GM19468 (cell line): ENCODE data around the gene H2BK1.

Source experiments
- ATAC-seq: cut with Tn5 transposase; IDR thresholded peaks from one replicate; pipeline ENCODE4 v1.9.1; 2021; ENCODE audit warnings: mild to moderate bottlenecking, moderate library complexity, moderate number of reproducible peaks; ENCODE audit not compliant: unreplicated experiment; ENCODE audit errors: extremely low read depth

H2BK1 gene

DNA sequence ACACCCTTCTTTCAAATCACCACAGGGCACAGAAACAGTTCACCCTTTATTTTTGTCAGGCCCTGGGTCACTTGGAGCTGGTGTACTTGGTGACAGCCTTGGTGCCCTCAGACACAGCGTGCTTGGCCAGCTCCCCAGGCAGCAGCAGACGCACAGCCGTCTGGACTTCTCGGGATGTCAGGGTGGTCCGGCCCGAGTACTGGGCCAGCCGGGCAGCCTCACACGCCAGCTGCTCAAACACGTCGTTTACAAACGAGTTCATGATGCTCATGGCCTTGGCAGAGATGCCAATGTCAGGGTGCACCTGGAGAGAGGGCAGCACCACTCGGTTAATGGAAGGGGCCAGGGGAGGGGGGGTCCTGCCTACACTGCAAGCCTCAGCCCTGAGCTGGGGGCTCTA lies 2.5 kb downstream of the H2BK1 start:
- no peak for ATAC-seq

DNA sequence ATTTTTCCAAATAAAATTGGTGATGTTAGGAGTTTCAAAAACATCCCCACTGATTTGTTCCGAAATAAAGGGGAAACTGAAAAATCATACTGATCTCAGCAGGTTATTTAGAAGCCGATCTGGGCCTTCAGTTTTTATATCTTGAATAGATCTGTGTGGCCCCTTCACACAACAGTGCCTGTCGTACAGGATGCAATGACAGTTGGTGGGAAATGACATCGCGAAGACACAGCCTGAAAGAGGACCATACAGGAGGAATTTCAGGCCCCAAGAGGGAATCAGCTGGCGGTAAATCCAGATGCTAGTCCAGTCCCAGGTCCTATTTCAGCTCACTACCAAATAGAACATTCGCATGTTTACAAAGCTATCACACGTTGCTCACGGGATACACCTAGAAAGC lies 3.0 kb downstream of the H2BK1 start:
- ATAC-seq: no peak

DNA sequence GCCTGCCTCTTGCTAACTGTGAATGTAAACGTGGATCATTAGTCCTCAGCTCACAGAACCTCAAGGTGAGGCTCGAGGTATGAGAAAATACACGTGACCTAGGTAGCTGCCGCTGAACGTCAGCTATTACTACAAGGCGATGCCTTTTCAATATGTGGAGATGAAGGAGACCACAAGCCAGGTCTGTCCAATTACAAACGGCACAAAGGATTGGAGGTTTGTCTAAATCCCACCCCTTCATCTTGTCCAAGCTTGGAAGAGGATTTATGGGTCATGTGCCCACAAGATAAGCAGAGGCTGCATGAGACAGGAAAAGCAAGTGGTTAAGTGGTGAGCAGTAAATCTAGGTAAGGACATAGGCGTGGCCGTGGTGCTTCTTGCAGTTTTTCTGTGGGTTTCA lies 3.4 kb downstream of the H2BK1 start:
- ATAC-seq: no peak

DNA sequence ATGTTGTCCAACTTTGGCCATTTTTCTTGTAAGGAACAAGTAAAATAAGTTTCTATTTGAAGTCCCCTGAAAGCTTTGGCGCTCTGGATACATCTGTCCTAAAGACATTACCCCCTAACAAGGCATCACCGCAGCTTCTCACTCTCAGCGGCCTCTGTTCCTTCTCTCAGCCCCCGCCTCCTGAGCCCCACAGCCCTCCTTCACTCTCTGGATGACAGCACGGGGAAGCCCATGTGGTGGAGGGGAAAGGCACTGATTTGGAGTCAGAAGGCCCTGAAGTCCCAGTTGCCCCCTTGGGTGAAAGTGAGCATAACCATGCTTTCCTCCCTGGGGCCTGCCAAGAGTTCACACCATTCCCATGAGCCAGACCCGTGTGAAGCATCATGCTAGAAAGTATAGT lies 4.6 kb downstream of the H2BK1 start:
- ATAC-seq: no peak

DNA sequence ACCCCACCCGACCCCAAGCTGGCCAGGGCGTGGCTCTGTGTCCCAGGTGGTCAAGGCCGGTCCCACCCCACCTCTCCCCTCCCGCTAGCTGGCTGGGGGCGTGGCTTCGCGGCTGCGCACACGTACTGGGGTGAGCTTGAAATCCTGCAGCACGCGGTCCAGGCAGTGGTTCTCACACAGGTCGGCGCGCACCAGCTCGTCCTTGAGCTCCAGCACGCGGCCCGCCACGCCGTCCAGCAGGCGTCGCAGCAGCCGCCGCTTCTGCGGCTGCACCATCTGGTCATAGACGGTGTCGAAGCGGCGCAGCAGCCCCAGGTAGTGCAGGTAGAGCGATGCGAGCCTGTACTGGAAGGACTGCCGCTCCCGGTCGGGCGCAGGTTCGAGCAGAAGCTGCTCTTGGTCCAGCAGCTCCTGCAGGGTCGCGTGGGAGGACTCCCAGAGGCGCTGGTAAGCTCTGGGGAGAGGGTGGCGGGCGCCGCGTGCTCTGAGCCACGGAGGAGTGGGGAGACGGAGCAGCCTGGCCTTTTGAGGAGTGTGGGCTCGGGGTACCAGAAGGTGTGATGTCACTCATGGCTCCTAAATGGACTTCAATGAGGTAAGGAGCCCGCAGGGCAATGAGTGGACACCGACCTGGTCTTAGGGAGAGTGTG lies 5.8 kb downstream of the H2BK1 start:
- no peak for ATAC-seq

DNA sequence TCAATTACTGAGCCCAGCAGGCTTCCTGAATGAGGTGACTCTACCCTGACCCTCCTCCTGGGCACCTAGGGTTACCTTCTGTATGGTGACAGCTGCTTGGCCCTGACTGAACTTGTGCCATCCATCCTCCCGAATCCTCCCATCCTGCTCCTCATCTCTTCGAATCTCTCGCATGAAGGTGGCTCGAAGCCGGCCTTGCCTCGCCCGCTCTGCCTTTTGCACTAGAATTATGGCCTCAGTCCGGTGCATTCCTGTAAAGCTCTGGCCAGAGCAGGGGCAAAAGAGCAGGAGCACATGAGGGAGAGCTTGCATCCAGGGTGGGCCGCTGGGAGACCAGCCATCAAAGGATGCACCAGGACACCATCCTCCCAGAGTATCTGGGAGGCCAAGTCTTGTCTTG lies 7.5 kb downstream of the H2BK1 start:
- ATAC-seq: no peak

DNA sequence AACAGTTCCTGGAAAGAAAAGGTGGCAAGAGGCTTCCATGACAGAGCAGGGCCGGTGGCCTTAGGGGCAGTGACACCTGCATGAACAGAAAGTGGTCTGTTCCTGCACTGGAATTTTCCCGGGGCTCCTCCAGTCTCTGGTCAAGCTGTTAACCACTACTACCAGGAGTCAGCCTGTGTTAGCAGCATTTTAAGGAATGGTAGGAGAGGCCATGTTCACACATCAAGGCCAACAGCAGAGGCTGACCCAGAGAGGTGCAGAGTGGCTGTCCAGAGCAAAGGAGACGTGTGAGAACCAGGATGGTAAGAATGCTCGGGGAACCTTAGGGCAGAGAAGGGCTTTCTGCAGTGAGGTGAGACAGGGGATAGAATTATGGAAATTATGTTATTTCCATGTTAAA lies 8.5 kb downstream of the H2BK1 start:
- ATAC-seq: no peak

DNA sequence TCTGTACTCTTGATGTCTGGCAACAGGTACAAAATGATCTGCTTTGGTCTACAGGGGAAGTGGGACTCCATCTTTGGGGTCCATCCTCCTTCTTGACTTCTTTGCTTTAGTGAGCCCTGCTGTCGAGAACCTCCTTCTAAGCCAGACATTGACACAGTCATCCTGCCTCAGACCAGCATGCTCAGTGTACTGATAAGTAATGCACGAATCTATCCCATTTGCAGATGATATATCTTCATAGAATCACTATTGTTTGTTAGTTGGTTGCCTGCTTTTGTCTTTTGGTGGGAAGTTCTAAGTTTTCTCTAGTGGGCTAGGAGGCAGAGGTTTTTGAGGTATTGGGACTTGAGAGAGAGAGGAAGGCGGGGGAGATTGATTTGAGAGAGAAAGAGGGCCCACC lies 8.9 kb downstream of the H2BK1 start:
- ATAC-seq: no peak

DNA sequence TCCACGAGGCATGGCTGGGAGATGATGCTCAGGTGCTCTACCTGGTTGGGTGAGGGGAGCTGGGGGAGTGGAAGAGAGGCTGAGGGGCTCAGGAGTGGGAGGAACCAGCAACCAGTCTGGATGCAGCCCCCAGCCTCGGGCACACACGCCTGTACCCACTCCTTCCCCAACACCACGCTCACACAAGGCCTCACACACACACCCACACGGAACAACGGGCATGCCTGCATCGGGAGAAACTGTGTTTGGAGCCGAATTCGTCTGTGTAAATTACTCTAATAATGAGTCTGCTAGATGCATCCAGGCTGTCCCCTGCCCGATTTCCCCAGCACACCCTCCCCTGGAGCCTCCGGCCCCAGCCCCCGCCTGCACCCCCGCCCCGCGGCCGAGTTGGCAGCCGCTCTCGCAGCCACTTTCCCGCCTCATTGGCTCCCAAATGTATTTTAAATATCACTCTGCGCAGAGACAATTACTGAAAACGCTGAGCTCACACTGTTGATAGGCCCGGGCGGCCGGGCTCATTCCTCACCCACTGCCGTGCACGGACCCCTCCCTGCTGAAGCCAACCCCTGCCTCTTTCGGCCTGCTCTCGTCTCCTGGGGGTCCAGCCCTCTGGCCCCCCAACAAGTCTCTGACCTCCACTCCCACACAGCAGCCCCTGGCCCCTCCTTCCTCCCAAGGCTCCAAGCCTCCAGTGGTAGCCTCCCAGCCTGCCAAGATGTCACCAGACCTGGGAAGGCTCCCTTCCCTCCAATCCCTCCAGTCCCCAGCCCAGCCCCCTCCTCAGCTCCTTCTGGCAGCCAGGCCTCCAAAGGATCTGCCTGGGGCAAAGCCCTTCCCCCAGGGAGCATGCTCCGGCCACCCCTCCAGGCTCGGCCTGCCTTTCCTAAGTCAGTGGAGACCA lies 11.1 kb downstream of the H2BK1 start:
- ATAC-seq: no peak

DNA sequence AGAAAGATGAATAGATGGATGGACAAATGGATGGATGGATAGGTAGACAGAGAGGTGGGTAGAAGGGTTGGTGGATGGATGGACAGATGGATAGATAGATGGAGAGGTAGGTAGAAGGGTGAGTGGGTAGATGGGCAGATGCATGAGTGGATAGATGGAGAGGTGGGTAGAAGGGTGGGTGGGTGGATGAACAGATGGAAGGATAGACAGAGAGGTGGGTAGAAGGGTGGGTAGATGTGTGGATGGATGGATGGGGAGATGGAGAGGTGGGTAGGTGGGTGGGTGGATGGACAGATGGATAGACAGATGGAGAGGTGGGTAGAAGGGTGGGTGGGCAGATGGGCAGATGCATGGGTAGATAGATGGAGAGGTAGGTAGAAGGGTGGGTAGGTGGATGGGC lies 12.4 kb downstream of the H2BK1 start:
- ATAC-seq: no peak

DNA sequence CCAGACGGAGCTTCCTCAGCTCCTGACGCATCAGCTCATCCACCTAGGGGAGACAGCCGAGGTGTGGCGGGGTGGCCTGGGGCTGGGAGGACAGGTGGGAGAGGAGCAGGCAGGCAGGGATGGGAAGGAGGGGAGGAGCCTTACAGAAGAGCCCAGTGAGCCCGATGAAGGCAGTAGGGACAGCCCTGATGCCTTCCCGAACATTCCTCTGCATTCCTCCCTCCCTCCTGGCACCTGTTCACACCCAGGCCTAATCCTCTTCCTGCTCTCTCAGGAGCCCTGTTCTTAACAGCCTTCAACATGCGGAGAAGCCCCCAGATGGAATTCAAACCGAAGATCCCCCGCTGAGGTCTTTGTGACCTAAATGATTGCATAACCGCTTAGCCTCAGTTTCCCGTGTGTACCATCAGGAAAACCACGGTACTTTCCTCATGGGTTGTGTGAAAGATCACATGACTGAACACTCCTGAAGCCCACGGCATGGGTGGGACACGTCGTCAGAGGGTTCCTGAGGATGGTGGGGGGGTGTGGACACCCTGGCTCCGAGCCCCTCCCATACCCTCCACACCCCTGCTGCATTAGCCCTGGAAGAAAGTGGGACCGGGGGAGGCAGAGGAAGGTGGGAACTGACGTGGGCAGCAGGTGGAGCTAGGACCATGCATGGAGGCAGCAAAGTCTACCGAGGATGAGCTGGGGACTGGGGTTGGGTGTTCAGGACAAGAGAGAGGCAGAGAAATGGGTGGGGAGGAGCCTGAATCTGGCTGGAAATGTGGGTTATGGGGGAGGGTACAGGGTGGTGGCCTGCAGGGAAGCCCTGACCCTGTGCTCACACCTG lies 14.5 kb downstream of the H2BK1 start:
- ATAC-seq: no peak

DNA sequence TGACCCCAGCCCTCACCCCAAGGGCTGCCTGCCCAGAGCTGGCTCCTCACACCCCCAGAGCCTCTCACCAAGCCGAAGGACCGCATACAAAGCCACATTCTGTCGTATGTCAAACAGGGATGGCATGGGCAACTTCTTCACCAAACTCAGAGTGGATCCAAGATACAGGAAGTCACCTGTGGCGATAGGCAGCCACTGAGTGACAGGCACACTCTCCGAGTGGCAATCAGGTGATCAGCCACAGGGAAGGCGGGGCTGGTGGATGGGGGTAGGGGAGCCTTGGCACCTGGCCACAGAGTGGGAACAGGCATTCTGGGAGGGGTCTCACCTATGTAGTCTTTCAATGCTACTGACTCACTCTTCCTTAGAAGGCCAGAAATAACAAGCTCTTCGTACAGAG lies 16.1 kb downstream of the H2BK1 start:
- ATAC-seq: no peak

DNA sequence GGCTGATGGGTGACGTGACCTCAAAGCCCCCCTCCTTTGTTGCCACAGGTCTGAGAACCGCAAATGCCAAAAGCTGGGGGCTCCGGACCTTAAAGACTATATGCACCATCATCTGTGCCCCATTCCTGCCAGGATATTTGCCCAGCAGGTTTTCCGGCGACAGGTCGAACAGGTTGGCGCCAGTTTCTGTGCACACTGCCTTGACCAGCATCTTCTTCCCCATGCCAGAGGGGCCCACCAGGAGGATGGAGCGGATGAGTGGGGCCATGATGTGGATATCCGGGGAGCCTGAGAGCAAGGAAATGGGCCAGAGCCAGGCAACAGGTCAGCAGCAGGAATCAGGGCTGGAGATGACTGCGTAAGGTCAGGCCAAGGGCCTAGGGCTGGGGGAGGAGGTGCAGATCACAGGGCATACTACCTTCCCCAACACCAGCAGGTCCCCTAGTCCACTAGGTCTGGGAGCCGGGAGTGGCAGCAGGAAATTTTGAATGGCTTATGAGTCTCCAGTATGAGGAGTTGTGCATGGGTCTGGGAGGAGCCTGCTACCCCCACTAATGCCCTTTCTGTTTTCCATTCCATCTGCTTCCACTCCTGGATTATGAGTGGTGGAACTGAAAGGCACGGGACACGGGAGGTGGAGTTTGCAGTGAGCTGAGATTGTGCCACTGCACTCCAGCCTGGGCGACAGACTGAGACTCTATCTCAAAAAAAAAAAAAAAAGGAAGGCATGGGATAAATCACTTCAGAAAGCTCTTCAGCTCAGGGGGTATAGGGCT lies 16.9 kb downstream of the H2BK1 start:
- no peak for ATAC-seq

DNA sequence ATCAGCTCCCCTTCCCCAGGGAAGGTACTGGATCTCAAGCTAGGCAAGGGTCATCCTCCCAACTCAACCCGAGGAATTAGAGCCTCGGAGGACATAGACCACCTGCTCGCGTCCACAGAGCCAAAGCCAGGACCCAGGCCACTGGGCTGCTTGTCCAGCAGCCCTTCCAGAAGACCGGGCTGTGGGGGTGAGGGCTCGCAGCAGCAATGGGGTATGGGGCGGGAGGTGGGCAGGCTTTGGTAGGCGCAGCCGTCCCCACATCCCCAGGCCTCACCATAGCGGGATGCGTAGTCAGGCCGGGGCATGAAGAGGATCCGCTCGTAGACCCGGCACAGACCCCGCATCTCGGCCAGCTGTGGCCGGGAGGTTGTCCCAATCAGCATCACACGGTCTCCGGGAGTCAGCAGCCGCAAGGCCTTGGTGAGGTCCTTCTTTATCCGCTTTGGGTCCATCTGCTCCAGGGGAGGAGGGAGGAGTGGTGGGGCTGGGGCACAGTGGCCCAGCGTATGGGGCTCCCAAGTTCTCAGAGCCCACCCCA lies 18.2 kb downstream of the H2BK1 start:
- ATAC-seq: no peak

DNA sequence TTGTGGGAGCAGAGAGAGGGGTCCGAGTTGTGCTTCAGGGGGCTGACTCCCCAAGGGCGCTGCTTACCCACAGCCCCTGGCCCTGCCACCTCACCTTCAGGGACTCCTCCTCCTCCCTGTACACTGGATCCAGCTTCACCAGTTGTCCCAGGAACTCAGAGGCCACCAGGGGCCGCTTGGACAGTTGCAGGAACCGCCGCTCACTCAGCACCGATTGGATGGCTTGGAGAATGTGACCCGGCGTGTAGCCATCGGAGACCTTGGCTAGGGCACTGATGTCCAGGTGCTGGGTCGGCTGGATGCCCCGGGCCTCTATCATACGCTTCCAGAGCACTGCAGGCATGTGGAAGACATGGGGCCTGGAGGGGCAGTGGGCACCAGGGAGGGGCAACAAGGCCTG lies 18.7 kb downstream of the H2BK1 start:
- no peak for ATAC-seq

DNA sequence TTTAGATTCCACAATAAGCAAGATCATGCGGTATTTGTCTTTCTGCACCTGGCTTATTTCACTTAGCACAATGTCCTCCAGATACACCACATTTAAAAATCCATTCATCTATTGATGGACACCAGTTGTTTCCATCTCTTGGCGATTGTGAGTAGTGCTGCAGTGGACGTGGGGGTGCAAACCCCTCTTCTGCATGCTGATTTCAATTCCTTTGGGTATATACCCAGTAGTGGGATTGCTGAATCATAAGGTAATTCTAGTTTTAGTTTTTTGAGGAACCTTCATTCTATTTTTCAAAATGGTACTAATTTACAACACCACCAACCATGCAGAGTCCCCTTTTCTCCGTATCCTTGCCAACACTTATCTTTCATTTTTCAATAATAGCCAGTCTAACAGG lies 21.2 kb downstream of the H2BK1 start:
- ATAC-seq: no peak

DNA sequence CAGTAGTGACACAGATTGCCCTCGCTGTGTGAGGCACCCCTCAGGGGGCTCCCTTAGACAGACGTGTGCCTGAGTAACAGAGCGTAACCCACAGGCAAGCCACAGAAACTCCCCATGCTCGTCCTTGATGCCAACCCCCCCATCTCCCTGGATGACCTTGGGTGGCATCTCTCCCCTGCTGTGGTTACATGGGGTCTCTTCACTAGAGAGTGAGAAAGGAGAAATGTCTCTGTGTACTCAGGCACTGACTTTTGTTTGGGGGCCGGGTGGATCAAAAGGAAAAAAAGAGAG lies 22.1 kb downstream of the H2BK1 start:
- no peak for ATAC-seq

DNA sequence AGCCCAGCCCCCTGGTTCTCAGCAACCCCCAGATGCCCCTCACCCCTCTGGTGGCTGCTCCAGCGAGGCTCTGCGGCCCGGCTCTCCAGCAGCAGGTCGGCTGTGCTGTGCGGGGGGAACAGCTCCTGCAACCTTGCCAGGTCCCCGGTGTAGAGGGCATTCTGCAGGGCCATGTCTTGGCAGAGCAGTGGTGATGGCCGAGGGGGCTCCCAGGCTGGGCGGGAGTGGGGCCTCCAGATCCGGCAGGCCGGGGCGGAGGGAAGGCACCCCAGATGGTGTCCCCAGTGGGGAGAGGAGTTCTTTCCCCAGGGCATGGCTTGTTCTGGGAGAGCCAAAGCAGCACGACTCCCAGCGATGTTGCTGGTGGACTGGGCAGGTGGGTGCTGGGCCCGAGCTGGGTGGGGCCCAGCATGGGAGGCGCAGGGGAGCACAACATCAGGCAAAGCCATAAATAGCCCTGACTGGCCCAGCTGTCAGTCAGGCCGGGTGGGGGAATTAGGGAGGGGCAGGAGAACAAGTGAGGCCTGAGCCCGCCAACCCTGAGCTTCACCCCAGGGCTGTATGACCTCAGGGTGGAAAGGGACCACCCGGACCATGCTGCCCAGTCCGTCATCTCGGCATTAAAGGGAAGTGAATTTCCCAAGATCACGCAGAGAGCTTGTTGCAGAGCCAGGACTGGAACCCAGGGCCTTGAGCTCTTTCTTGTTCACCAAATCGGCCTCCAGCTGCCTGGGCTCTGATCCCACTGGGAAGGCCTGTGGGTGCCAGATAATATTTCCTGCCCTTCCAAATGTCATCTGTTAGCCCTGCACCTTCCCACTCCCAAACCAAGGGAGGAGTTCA lies 22.7 kb downstream of the H2BK1 start:
- ATAC-seq: no peak

DNA sequence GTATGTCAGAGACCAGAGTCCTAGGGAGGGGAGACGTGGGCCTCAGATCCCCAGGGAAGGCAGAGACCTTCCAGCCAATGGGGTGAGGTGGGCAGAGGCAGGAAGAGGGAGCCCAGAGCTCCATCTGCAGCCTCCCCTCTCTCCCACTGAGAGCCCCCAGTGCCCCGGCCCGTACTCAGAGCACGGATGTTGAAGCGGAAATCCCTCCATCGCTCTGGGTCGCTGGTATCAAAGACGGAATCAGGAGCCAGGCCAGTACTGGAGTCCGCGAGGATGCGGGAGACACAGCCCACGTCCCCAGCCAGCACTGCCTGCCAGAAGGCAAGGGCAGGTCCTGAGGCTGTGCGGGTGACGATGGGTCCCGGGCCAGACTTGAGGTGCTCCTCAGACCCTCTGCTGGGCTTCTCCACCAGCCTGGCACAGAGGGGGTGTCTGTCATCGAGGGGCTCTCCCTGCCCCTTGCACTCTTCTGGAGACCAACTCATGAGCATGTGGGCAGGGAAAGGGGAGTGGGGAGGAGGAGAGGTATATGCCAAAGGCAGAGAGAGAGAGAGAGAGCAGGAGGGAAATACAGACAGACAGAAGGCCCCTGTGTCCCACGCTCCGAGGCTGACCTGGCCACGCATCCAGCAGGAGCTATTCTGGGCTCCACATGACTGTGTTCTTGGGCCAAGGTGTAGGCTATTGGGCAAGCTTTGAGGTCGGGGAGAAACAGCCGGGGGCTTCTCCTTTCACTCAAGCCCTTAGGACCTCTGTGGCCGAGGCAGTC lies 23.5 kb downstream of the H2BK1 start, which contains the start of gene ASB10:
ASB10 (minus strand) TSS at position 611 of the 769 bp plus-strand sequence; CDS start at position 491, 120 bp downstream.
- no peak for ATAC-seq
